ENCODE measurements around the gene NR1H4.
"Not testable (repeated sequence)": the region's sequence is repeated elsewhere in the genome, so short reads cannot be mapped to it uniquely, and the experiment has no call there.

NR1H4 gene

DNA sequence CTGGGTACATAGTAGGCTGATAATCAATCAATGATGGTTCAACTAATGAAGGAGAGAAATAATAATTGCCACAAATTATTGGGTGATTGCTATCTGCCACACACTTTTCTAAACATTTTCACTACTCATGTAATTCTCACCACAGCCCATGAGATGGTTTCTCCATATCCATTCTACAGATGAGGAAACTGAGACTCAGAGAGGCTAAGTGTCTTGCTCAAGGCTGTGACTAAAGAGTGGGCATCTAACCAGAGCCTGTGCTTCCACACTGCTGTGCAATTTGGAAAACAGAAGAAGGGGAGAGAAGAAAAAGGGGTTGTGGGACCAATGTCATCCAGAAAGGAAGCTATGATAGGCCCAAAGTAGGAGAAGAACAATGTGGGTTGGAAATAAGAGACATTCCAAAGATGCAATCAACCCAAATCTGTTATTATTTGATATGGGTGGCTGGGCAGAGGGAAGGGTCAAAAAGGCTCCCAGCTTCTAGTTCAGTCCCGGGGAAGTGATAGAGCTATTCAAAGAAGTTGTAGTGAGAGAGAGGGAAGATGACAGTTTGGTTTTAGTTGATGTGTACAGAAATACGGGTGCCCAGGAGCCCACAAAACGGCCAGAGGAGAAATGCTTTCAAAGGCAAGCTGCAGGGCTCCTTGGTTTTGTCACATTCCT lies 483 bp upstream of the NR1H4 start:
- no peak for DNase-seq (ENCODE audit: low read depth)

DNA sequence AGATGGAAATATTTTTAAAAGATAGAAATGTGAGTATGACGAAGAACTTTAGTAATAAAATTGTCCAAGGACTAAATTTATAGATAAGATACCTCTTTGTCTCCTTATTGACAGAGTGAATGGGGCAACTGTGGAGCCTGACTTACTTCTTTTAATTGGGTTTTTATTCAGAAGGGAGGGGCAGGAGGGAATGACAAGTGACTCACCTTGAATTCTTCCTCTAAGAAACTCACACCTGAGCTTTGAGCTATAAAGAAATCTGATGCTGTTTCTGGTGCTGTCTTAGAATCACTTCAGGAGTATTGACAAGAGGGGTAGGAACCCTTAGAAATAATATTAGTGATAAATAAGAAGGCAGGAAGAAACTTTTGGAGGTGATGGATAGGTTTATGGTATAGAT lies 951 bp downstream of the NR1H4 start:
- no peak for DNase-seq (ENCODE audit: low read depth)

GRCh38 chr12:100476013-100476751 lies 2.5 kb downstream of the NR1H4 start:
- no peak for DNase-seq (ENCODE audit: low read depth)

DNA sequence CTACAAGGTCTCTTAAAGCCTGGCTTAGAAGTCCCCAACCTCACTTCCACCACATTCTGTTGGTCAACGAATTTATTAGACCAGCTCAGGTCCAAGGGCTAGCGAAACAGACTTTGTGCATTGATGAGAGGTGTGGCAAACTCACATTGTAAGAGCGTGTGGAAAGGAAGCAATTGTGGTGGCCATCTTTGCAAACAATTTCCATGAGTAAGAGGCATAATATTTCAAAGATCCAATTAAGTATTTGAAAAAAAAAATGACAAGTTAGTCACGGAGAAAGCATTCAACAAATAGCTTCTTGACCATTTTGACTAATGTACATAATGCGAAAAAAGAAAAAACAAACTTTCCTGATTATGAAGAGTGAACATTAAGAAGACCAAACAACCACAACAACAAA lies 7.4 kb downstream of the NR1H4 start:
- no peak for DNase-seq (ENCODE audit: low read depth)

- DNase-seq (ENCODE audit: low read depth) = no peak
These were observed 10.7 kb downstream of the NR1H4 start for GRCh38 chr12:100484183-100484886.

DNA sequence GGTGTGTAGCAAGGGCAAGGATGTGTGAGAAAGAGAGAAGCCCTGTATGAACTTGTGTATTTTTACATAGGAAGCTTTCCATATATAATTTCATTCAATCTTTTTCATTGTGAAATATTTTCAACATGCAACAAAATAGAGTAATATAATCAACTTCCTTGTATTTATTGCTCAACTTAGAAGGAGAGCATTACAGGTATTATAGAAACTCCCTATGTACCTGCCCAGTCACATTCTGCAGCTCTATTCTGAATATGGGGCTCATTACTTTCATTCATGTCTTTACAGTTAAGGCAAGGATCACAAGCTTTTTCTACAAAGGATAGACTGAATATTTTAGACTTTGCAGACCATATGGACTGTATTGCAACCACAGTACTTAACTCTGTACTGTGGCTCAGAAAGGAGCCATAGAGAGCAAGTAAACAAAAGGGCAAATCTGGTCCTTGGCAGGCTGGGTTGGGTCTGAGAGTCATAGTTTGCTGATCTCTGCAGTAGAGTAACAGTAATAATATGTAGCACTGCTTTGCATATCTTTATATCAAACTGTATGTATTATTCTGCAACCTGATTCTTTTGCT lies 11.3 kb downstream of the NR1H4 start:
- no peak for DNase-seq (ENCODE audit: low read depth)

- DNase-seq (ENCODE audit: low read depth) = no peak
These were observed 12.3 kb downstream of the NR1H4 start for GRCh38 chr12:100485983-100486382.

GRCh38 chr12:100489251-100489820 lies 15.7 kb downstream of the NR1H4 start:
- no peak for DNase-seq (ENCODE audit: low read depth)

DNA sequence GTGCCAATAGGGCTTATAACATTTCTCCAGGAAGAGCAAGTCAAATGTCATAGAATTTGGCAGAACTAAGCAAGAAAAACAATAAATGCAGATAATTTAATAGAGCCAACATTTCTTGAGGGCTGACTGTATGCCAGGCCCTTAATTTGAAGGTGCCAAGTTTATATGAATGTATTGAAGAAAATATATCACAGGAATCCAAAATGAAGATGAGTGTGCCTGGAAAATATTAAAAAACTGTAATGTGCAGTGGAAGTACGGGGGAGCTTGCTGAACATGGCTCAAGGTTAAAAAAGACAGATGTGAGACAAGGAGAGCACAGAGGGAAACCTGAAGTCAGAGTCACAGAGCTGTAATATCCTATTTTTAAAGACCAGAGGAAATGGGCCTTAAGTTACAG lies 16.4 kb downstream of the NR1H4 start:
- DNase-seq (ENCODE audit: low read depth) = no peak

DNA sequence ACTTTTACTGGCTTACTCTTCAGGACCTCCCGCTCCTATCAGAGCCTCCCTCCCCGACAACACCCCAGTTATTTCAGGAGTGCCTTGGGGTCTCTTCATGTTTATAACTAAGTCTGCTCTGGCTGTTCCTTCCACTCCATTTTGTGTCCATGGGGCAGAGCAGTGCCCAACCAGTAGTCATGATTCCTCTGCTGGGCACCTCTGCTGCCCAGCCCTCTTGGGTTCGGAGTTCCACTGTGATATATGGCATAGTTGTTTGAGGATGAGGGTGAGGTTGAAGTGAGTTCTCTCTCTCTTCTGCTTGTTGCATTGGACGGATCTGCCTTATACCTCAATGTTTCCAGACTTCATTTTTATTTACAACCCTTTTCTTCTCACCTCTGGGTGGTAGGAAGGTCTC lies 17.4 kb downstream of the NR1H4 start:
- no peak for DNase-seq (ENCODE audit: low read depth)

GRCh38 chr12:100493396-100494012 lies 19.8 kb downstream of the NR1H4 start:
- DNase-seq (ENCODE audit: low read depth) = no peak

DNA sequence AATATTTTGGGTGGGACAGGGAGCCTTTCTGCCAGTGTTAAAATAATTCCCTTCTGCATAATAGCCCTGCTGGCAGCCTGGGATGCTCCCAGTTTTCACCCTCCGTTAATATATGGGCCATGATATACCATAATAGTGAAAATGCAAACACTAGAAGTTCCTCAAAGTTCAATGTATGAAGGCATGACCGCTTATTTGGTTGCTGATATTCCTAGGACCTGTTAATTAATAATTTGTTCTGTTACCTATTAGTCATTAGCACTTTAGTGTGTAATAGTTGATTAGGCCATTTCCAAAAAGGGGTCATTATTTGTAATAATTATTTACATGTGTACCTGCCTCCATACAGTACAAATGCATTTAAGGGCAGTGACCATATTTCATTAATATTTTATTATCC lies 20.4 kb downstream of the NR1H4 start:
- no peak for DNase-seq (ENCODE audit: low read depth)

DNA sequence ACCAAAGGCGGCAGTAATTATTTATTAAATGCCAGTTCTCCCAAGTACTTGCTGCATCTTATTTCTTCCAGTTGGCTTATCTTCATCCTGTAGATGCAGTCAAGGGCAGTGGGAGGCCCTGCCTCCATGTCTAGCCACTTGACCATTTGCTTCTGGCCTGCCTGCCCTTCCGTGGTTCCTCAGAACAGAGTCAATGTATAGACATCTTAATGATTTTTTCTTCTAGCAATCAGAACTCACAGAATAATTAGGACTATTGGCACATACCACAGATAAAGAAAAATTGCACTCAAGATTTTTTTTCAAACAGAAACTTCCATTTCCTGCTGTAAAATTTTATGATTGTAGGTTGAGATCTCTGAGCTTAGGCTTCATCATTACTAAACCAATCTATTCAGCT lies 20.9 kb downstream of the NR1H4 start:
- DNase-seq (ENCODE audit: low read depth) = no peak

DNA sequence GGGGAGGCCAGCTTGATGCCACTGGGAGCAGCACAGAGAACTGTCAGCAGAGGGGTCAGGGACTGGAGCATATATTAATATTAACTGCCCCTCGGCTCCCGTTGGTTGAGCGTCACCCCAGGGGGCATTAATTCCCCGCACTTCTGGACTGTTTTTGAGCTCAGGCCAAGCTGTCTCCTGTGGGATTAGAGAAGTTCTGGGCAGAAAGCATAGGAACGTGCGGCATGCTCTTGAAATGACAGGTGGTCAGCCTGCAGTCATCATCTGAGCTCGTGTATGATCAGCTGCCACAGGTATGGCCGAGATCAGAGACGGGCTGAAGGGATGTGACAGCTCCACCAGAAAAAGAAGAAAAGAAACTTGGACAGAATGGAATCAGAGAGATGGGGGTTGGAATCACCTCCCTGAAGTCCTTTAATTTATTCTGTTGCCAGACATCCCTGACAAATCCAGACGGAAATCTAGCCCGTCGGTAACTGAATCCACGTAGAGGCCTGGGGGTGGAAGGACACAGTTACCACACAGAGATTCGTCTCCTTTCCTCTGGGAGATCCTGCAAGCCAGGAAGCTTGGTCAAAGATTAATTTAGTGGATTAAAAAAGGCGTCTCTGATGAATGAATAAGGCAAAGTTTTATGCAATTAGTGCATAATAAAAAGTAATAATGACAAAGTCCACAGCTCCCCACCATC lies 23.6 kb downstream of the NR1H4 start:
- no peak for DNase-seq (ENCODE audit: low read depth)

GRCh38 chr12:100498141-100498540 lies 24.5 kb downstream of the NR1H4 start:
- DNase-seq (ENCODE audit: low read depth) = no peak

GRCh38 chr12:100499416-100499815 lies 25.8 kb downstream of the NR1H4 start:
- DNase-seq (ENCODE audit: low read depth) = no peak

DNA sequence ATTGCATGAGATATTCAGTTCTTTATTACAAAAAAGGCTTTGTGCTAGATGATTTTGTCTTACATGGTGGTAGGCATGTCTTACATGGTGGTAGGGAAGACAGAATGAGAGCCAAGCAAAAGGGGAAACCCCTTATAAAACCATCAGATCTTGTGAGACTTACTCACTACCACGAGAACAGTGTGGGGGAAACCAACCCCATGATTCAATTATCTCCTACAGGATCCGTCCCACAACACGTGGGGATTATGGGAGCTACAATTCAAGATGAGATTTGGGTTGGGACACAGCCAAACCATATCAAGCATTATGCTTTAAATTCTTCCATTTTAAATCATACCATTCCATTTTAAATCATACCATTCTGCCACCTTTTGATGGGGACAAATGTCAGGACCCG lies 29.1 kb downstream of the NR1H4 start:
- DNase-seq (ENCODE audit: low read depth) = not testable (repeated sequence)

DNA sequence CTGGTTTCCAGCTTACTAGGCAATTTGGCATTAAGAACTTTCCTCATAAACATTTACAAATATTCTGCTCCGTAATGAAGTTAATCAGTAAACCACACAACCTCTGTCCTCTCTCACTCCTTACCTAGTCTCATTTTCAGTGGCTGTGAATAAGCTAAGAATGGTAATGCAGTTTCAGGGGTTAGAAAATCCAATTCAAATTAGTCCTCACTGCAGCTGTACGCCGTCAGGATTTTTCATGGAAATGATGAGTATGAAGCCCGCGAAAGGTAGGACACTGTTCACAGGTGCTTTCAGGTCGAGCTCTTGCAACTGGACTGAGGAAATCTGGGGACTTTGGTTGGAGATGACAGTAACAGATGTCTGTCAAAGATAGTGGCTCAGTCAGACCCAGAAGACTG lies 29.6 kb downstream of the NR1H4 start:
- no peak for DNase-seq (ENCODE audit: low read depth)

DNA sequence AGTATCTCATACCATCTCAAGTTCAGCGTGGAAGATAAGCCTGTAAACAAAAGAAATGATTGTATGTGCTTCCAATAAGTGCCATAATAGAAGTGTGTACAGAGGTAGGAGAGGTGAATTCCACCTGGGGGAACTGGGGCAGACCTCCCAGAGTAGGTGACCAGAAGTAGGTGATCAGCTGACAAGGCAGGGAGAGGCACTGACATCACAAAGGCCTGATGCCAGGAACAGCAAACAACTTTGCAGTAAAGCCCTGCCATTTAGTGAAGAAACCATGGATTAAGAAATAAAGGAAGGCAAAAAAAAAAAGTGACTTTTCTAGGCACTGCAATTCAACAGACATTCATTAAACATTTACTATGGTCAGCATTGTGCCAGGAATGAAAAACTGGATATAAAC lies 31.1 kb downstream of the NR1H4 start:
- DNase-seq (ENCODE audit: low read depth) = no peak

DNA sequence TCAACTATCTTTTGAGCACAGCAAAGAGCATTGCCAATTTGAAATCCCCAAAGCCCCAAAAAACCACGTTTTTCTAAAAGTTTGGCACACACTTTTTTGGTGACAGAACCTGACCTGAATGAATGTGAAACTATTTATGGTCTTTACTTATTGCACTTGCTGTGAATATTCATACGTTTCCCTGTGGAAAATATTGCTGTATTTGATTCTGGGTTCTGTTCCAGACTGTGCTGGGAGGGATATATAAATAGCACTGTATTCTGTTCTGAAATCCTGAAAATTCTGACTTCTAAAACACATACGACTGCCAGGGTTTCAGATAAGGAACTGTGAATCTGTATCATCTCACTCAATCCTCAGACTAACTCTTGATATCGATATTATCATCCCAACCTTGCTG lies 35.1 kb downstream of the NR1H4 start:
- no peak for DNase-seq (ENCODE audit: low read depth)

DNA sequence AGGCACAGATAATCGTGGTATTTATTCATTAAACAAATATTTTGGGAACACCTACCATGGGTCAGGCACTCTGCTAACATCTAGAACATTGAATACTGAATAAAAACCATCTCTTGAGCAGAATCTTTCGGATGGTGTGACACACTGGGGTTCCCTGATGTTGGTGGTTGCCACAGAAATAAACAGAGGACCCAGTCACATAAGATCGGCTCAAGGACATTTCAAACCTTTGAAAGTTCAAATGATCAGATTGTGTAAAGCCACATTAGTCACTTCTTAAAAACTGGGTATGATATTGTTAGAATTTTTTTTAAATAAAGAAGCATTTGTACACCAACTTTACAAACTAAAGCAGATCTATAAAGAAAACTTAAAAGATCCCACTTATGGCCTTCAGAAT lies 39.0 kb downstream of the NR1H4 start:
- DNase-seq (ENCODE audit: low read depth) = no peak

DNA sequence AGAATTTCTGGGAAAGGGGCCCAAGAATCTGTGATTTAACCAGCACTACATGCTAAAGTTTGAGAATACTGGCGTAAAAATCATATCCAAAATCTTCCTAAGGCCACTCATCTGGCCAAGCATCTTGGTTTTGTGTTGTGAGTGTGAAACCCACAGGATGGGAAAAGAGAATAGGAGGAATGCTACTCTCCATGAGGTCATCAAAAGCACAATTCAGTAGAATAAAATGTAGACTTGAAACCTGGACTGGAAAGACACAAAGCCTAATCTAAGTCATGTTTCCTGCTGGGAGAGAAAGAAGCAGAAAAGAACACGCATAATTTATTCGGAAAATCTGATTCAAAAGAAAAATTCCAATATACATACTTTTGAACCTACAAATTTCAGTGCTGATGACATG lies 42.3 kb downstream of the NR1H4 start:
- DNase-seq (ENCODE audit: low read depth) = no peak

All from CMK (cell line).